Hepatocyte (in vitro differentiated cells): ENCODE results near the gene HFE. TPM values are rescaled to one million over a fixed set of nuclear protein-coding genes. Genes with fewer than 3 reads are reported as not detected.
"Not testable (repeated sequence)": the region's sequence is repeated elsewhere in the genome, so short reads cannot be mapped to it uniquely, and the experiment has no call there.

Experiments
- DNase-seq: peaks from one replicate; pipeline ENCODE4 v3.0.0-alpha.2; 2016; ENCODE audit warnings: low spot score
- H2AFZ ChIP-seq: fragments of 200-600 bp; sonication (generic); 2 replicates; pipeline ENCODE4 v1.6.0; 2016; ENCODE audit warnings: antibody characterized with exemption, mild to moderate bottlenecking
- H3K27ac ChIP-seq: fragments of 200-600 bp; sonication (generic); 2 replicates; pipeline ENCODE4 v1.5.1; 2016; ENCODE audit warnings: mild to moderate bottlenecking
- H3K27me3 ChIP-seq: fragments of 200-600 bp; sonication (generic); 2 replicates; pipeline ENCODE4 v1.6.1; 2016
- H3K36me3 ChIP-seq: fragments of 200-600 bp; sonication (generic); replicated peaks from 2 replicates; pipeline ENCODE4 v1.5.1; 2016; ENCODE audit warnings: low read depth; ENCODE audit not compliant: insufficient read depth
- H3K4me1 ChIP-seq: fragments of 200-600 bp; sonication (generic); 2 replicates; pipeline ENCODE4 v1.5.1; 2016; ENCODE audit warnings: mild to moderate bottlenecking, moderate library complexity; ENCODE audit not compliant: insufficient read depth
- H3K4me2 ChIP-seq: fragments of 200-600 bp; sonication (generic); 2 replicates; pipeline ENCODE4 v1.6.0; 2016
- H3K4me3 ChIP-seq: fragments of 200-600 bp; sonication (generic); 2 replicates; pipeline ENCODE4 v1.5.1; 2016; ENCODE audit warnings: mild to moderate bottlenecking
- H3K79me2 ChIP-seq: fragments of 200-600 bp; sonication (generic); 2 replicates; pipeline ENCODE4 v1.6.0; 2017; ENCODE audit warnings: mild to moderate bottlenecking
- H3K9me2 ChIP-seq: fragments of 200-600 bp; sonication (generic); replicated peaks from 2 replicates; pipeline ENCODE4 v1.6.0; 2017; ENCODE audit warnings: mild to moderate bottlenecking; ENCODE audit not compliant: insufficient read depth
- H3K9me3 ChIP-seq: fragments of 200-600 bp; sonication (generic); 2 replicates; pipeline ENCODE4 v1.5.1; 2016; ENCODE audit warnings: low read depth, mild to moderate bottlenecking
- H4K20me1 ChIP-seq: fragments of 200-600 bp; sonication (generic); 2 replicates; pipeline ENCODE4 v1.6.0; 2016; ENCODE audit warnings: mild to moderate bottlenecking; ENCODE audit not compliant: insufficient read depth, poor library complexity, severe bottlenecking
- CTCF ChIP-seq: fragments of 200-600 bp; sonication (generic); IDR thresholded peaks from 2 replicates; pipeline ENCODE4 v1.5.1; 2016; ENCODE audit warnings: antibody characterized with exemption, mild to moderate bottlenecking; ENCODE audit not compliant: poor library complexity
- EZH2 ChIP-seq: fragments of 200-600 bp; sonication (generic); IDR thresholded peaks from 2 replicates; pipeline ENCODE4 v1.6.1; 2016; ENCODE audit warnings: antibody characterized with exemption, mild to moderate bottlenecking, borderline replicate concordance
- EZH2phosphoT487 ChIP-seq: fragments of 200-600 bp; sonication (generic); IDR thresholded peaks from one replicate; pipeline ENCODE4 v1.6.1; 2018; ENCODE audit warnings: antibody characterized with exemption, mild to moderate bottlenecking, low read depth, moderate library complexity; ENCODE audit not compliant: unreplicated experiment, severe bottlenecking
- WGBS: methylation state at CpG from one replicate; pipeline ENCODE4 v1.1.6; 2016; ENCODE audit warnings: low lambda C conversion rate; ENCODE audit errors: missing lambda C conversion rate; 5-methylcytosine and 5-hydroxymethylcytosine counted together
- polyA plus RNA-seq: library from polyadenylated mRNA; unstranded; fragments of >200 nt; fragmentation: Nextera tagmentation; extraction: Ambion mirVana; gene quantifications from 2 replicates; pipeline ENCODE4 v1.2.1, GENCODE V29; 2016
- total RNA-seq: library from RNA; depleted of rRNA; stranded (reverse); fragments of >200 nt; gene quantifications from 2 replicates; pipeline ENCODE4 v1.2.3, GENCODE V29; 2014

The HFE gene
- total and polyA plus RNA-seq, 2 experiments from 2014 or later = 3.6 to 7.4 TPM

- Histone ChIP-seq H3K9me2 (no peaks in the 10 kb centered on the region), H3K27me3 (no peaks in the 10 kb centered on the region), H4K20me1 (no peaks in the 10 kb centered on the region), H3K4me2 (no peak overlapping the region), H2AFZ (no peak overlapping the region), H3K79me2 (no peaks in the 10 kb centered on the region), H3K4me3 (no peak overlapping the region), H3K4me1 (no peaks in the 10 kb centered on the region), H3K27ac (no peak overlapping the region), H3K9me3 (no peaks in the 10 kb centered on the region), H3K36me3 (no peaks in the 10 kb centered on the region)
- WGBS = 97% methylated on average over 40 of the region's 40 CpGs
- TF ChIP-seq CTCF = no peak
- no peak for TF ChIP-seq EZH2
- no peak for TF ChIP-seq EZH2phosphoT487
- DNase-seq = no peak
These were observed 42.8 kb upstream of the HFE start for GRCh38 chr6:26044140-26045064.

- Histone ChIP-seq H3K9me3 (no peaks in the 10 kb centered on the region), H2AFZ (no peak overlapping the region), H3K27me3 (no peaks in the 10 kb centered on the region), H3K36me3 (no peaks in the 10 kb centered on the region), H3K4me2 (no peak overlapping the region), H4K20me1 (no peaks in the 10 kb centered on the region), H3K27ac (no peak overlapping the region), H3K9me2 (no peaks in the 10 kb centered on the region), H3K4me3 (no peak overlapping the region), H3K4me1 (no peaks in the 10 kb centered on the region), H3K79me2 (no peaks in the 10 kb centered on the region)
- WGBS = 97% methylated on average over 47 of the region's 47 CpGs
- DNase-seq = no peak
- TF ChIP-seq EZH2 (no peak), CTCF (no peak), EZH2phosphoT487 (no peak)
These were observed 41.9 kb upstream of the HFE start for GRCh38 chr6:26045065-26045927.

- Histone ChIP-seq H2AFZ (no peak overlapping the region), H4K20me1 (no peaks in the 10 kb centered on the region), H3K36me3 (no peaks in the 10 kb centered on the region), H3K9me3 (no peaks in the 10 kb centered on the region), H3K27ac (no peak overlapping the region), H3K79me2 (no peaks in the 10 kb centered on the region), H3K27me3 (no peaks in the 10 kb centered on the region), H3K4me2 (no peak overlapping the region), H3K4me1 (no peaks in the 10 kb centered on the region), H3K4me3 (no peak overlapping the region), H3K9me2 (no peaks in the 10 kb centered on the region)
- DNase-seq = no peak
- TF ChIP-seq CTCF (no peak), EZH2phosphoT487 (no peak), EZH2 (no peak)
- 84% methylated on average over 5 of the region's 5 CpGs for WGBS
These were observed 41.3 kb upstream of the HFE start for GRCh38 chr6:26045928-26046368.

- H3K4me2 ChIP-seq, H3K27me3 ChIP-seq, H3K4me3 ChIP-seq, H3K9me3 ChIP-seq, H2AFZ ChIP-seq, H3K27ac ChIP-seq, H3K36me3 ChIP-seq, H3K9me2 ChIP-seq, H3K79me2 ChIP-seq, H3K4me1 ChIP-seq, H4K20me1 ChIP-seq, DNase-seq: not testable (repeated sequence)
- WGBS = over 99% methylated on average over 13 of the region's 18 CpGs
These were observed 39.9 kb upstream of the HFE start for GRCh38 chr6:26047329-26047728.
